HG02840 (cell line): Measurements from ENCODE around the gene FAM53C.
"Not testable (repeated sequence)": the region's sequence is repeated elsewhere in the genome, so short reads cannot be mapped to it uniquely, and the experiment has no call there.

Source experiments
- ATAC-seq: cut with Tn5 transposase; IDR thresholded peaks from one replicate; pipeline ENCODE4 v1.9.1; 2021; ENCODE audit warnings: mild to moderate bottlenecking, moderate library complexity, moderate number of reproducible peaks; ENCODE audit not compliant: unreplicated experiment, low FRiP score

The FAM53C gene

GRCh38 chr5:138389332-138389731, 51.3 kb downstream of the FAM53C start:
- ATAC-seq, result no peak

- not testable (repeated sequence) for ATAC-seq
Measured at GRCh38 chr5:138389911-138390310, 51.8 kb downstream of the FAM53C start.

- ATAC-seq, result no peak
Measured at GRCh38 chr5:138391859-138392386, 53.9 kb downstream of the FAM53C start.
